Measurements from ENCODE around the gene PLCB4.

Gene PLCB4

GRCh38 chr20:9059931-9060330 lies 9.0 kb upstream of the PLCB4 start:
- no peak for DNase-seq (ENCODE audit: low read depth, low spot score)
- no peaks in the 10 kb centered on the region for H3K36me3 ChIP-seq (ENCODE audit: control insufficient read depth, insufficient read depth, low read length)
- H3K27me3 ChIP-seq (ENCODE audit: control insufficient read depth, insufficient read depth, low read length) = no peaks in the 10 kb centered on the region
- H3K4me1 ChIP-seq (ENCODE audit: control insufficient read depth, insufficient read depth, low read length) = no peaks in the 10 kb centered on the region
- H3K9me3 ChIP-seq (ENCODE audit: control insufficient read depth, insufficient read depth, low read length) = no peaks in the 10 kb centered on the region
- no CpG with 5 or more reads among the region's 6 CpGs for WGBS (ENCODE audit: insufficient coverage, insufficient read length)
- H3K27ac ChIP-seq (ENCODE audit: low read length) = no peak overlapping the region
- no peak overlapping the region for H3K4me3 ChIP-seq (ENCODE audit: low read length)

- no peak for DNase-seq (ENCODE audit: low read depth, low spot score)
Observed at GRCh38 chr20:9061434-9061833, 7.5 kb upstream of the PLCB4 start.

GRCh38 chr20:9062066-9062465 lies 6.8 kb upstream of the PLCB4 start:
- no CpG with 5 or more reads among the region's 2 CpGs for WGBS (ENCODE audit: insufficient coverage, insufficient read length)

More at GRCh38 chr20:9061434-9061833, 7.5 kb upstream of the PLCB4 start:
- no peaks in the 10 kb centered on the region for H3K27me3 ChIP-seq (ENCODE audit: control insufficient read depth, insufficient read depth, low read length)
- H3K4me3 ChIP-seq (ENCODE audit: low read length) = no peak overlapping the region
- H3K9me3 ChIP-seq (ENCODE audit: control insufficient read depth, insufficient read depth, low read length) = no peaks in the 10 kb centered on the region
- H3K4me1 ChIP-seq (ENCODE audit: control insufficient read depth, insufficient read depth, low read length) = no peaks in the 10 kb centered on the region
- H3K27ac ChIP-seq (ENCODE audit: low read length) = no peak overlapping the region
- no peaks in the 10 kb centered on the region for H3K36me3 ChIP-seq (ENCODE audit: control insufficient read depth, insufficient read depth, low read length)
- WGBS (ENCODE audit: insufficient coverage, insufficient read length) = no CpG with 5 or more reads among the region's 1 CpG

GRCh38 chr20:9066191-9066590 lies 2.7 kb upstream of the PLCB4 start:
- DNase-seq (ENCODE audit: low read depth, low spot score) = no peak
- Histone ChIP-seq H3K4me3 (ENCODE audit: low read length) (no peak overlapping the region), H3K27ac (ENCODE audit: low read length) (no peak overlapping the region), H3K9me3 (ENCODE audit: control insufficient read depth, insufficient read depth, low read length) (no peaks in the 10 kb centered on the region), H3K27me3 (ENCODE audit: control insufficient read depth, insufficient read depth, low read length) (no peaks in the 10 kb centered on the region), H3K4me1 (ENCODE audit: control insufficient read depth, insufficient read depth, low read length) (no peaks in the 10 kb centered on the region; the same call in 1 of the 2 replicates), H3K36me3 (ENCODE audit: control insufficient read depth, insufficient read depth, low read length) (no peaks in the 10 kb centered on the region)
- no CpG with 5 or more reads among the region's 3 CpGs for WGBS (ENCODE audit: insufficient coverage, insufficient read length)

More at GRCh38 chr20:9062066-9062465, 6.8 kb upstream of the PLCB4 start:
- Histone ChIP-seq H3K36me3 (ENCODE audit: control insufficient read depth, insufficient read depth, low read length) (no peaks in the 10 kb centered on the region), H3K27ac (ENCODE audit: low read length) (no peak overlapping the region), H3K4me3 (ENCODE audit: low read length) (no peak overlapping the region), H3K9me3 (ENCODE audit: control insufficient read depth, insufficient read depth, low read length) (no peaks in the 10 kb centered on the region), H3K4me1 (ENCODE audit: control insufficient read depth, insufficient read depth, low read length) (no peaks in the 10 kb centered on the region), H3K27me3 (ENCODE audit: control insufficient read depth, insufficient read depth, low read length) (no peaks in the 10 kb centered on the region)
- no peak for DNase-seq (ENCODE audit: low read depth, low spot score)

- no CpG with 5 or more reads among the region's 57 CpGs for WGBS (ENCODE audit: insufficient coverage, insufficient read length)
- no peaks in the 10 kb centered on the region for H3K27me3 ChIP-seq (ENCODE audit: control insufficient read depth, insufficient read depth, low read length)
- no peak overlapping the region for H3K27ac ChIP-seq (ENCODE audit: low read length)
- no peaks in the 10 kb centered on the region for H3K36me3 ChIP-seq (ENCODE audit: control insufficient read depth, insufficient read depth, low read length)
- H3K4me3 ChIP-seq (ENCODE audit: low read length) = peak overlapping the region; percentile 92; the same call in 1 of the 2 replicates
- H3K9me3 ChIP-seq (ENCODE audit: control insufficient read depth, insufficient read depth, low read length) = no peaks in the 10 kb centered on the region
- no peak for DNase-seq (ENCODE audit: low read depth, low spot score)
- no peaks in the 10 kb centered on the region; the same call in 1 of the 2 replicates for H3K4me1 ChIP-seq (ENCODE audit: control insufficient read depth, insufficient read depth, low read length)
Observed at GRCh38 chr20:9068233-9068801, 570 bp upstream of the PLCB4 start.

GRCh38 chr20:9070304-9070703 lies 1.4 kb downstream of the PLCB4 start:
- Histone ChIP-seq H3K4me1 (ENCODE audit: control insufficient read depth, insufficient read depth, low read length) (no peaks in the 10 kb centered on the region; the same call in 1 of the 2 replicates), H3K9me3 (ENCODE audit: control insufficient read depth, insufficient read depth, low read length) (no peaks in the 10 kb centered on the region), H3K36me3 (ENCODE audit: control insufficient read depth, insufficient read depth, low read length) (no peaks in the 10 kb centered on the region), H3K4me3 (ENCODE audit: low read length) (no peak overlapping the region), H3K27ac (ENCODE audit: low read length) (no peak overlapping the region), H3K27me3 (ENCODE audit: control insufficient read depth, insufficient read depth, low read length) (no peaks in the 10 kb centered on the region)
- 100% methylated on average over 2 of the region's 3 CpGs for WGBS (ENCODE audit: insufficient coverage, insufficient read length)
- DNase-seq (ENCODE audit: low read depth, low spot score) = no peak

GRCh38 chr20:9071976-9072726 lies 3.3 kb downstream of the PLCB4 start:
- H3K4me3 ChIP-seq (ENCODE audit: low read length) = no peak overlapping the region
- no peaks in the 10 kb centered on the region for H3K36me3 ChIP-seq (ENCODE audit: control insufficient read depth, insufficient read depth, low read length)
- H3K27me3 ChIP-seq (ENCODE audit: control insufficient read depth, insufficient read depth, low read length) = no peaks in the 10 kb centered on the region
- no peak overlapping the region for H3K27ac ChIP-seq (ENCODE audit: low read length)
- no peak for DNase-seq (ENCODE audit: low read depth, low spot score)
- H3K9me3 ChIP-seq (ENCODE audit: control insufficient read depth, insufficient read depth, low read length) = no peaks in the 10 kb centered on the region
- no CpG with 5 or more reads among the region's 2 CpGs for WGBS (ENCODE audit: insufficient coverage, insufficient read length)
- H3K4me1 ChIP-seq (ENCODE audit: control insufficient read depth, insufficient read depth, low read length) = peaks cover 2% of the 10 kb centered on the region; the same call in 1 of the 2 replicates

GRCh38 chr20:9072861-9073500 lies 4.1 kb downstream of the PLCB4 start:
- H3K4me1 ChIP-seq (ENCODE audit: control insufficient read depth, insufficient read depth, low read length) = peaks cover 2% of the 10 kb centered on the region; the same call in 1 of the 2 replicates
- DNase-seq (ENCODE audit: low read depth, low spot score) = no peak
- no peaks in the 10 kb centered on the region for H3K9me3 ChIP-seq (ENCODE audit: control insufficient read depth, insufficient read depth, low read length)
- H3K27me3 ChIP-seq (ENCODE audit: control insufficient read depth, insufficient read depth, low read length) = no peaks in the 10 kb centered on the region
- WGBS (ENCODE audit: insufficient coverage, insufficient read length) = no CpG with 5 or more reads among the region's 3 CpGs
- no peaks in the 10 kb centered on the region for H3K36me3 ChIP-seq (ENCODE audit: control insufficient read depth, insufficient read depth, low read length)
- H3K27ac ChIP-seq (ENCODE audit: low read length) = no peak overlapping the region
- no peak overlapping the region for H3K4me3 ChIP-seq (ENCODE audit: low read length)

- no peaks in the 10 kb centered on the region for H3K27me3 ChIP-seq (ENCODE audit: control insufficient read depth, insufficient read depth, low read length)
- H3K36me3 ChIP-seq (ENCODE audit: control insufficient read depth, insufficient read depth, low read length) = no peaks in the 10 kb centered on the region
- H3K4me1 ChIP-seq (ENCODE audit: control insufficient read depth, insufficient read depth, low read length) = peaks cover 5% of the 10 kb centered on the region
- no peak for DNase-seq (ENCODE audit: low read depth, low spot score)
- H3K9me3 ChIP-seq (ENCODE audit: control insufficient read depth, insufficient read depth, low read length) = no peaks in the 10 kb centered on the region
- WGBS (ENCODE audit: insufficient coverage, insufficient read length) = no CpG with 5 or more reads among the region's 6 CpGs
- no peak overlapping the region for H3K27ac ChIP-seq (ENCODE audit: low read length)
- H3K4me3 ChIP-seq (ENCODE audit: low read length) = no peak overlapping the region
Observed at GRCh38 chr20:9075264-9076095, 6.6 kb downstream of the PLCB4 start.

GRCh38 chr20:9076440-9076839 lies 7.6 kb downstream of the PLCB4 start:
- no CpG with 5 or more reads among the region's 2 CpGs for WGBS (ENCODE audit: insufficient coverage, insufficient read length)
- H3K27me3 ChIP-seq (ENCODE audit: control insufficient read depth, insufficient read depth, low read length) = no peaks in the 10 kb centered on the region
- no peak overlapping the region for H3K4me3 ChIP-seq (ENCODE audit: low read length)
- H3K36me3 ChIP-seq (ENCODE audit: control insufficient read depth, insufficient read depth, low read length) = no peaks in the 10 kb centered on the region
- peaks cover 5% of the 10 kb centered on the region for H3K4me1 ChIP-seq (ENCODE audit: control insufficient read depth, insufficient read depth, low read length)
- no peak overlapping the region for H3K27ac ChIP-seq (ENCODE audit: low read length)
- no peaks in the 10 kb centered on the region for H3K9me3 ChIP-seq (ENCODE audit: control insufficient read depth, insufficient read depth, low read length)
- no peak for DNase-seq (ENCODE audit: low read depth, low spot score)
